ENCODE data around the gene HSD11B2.

HSD11B2 gene

DNA sequence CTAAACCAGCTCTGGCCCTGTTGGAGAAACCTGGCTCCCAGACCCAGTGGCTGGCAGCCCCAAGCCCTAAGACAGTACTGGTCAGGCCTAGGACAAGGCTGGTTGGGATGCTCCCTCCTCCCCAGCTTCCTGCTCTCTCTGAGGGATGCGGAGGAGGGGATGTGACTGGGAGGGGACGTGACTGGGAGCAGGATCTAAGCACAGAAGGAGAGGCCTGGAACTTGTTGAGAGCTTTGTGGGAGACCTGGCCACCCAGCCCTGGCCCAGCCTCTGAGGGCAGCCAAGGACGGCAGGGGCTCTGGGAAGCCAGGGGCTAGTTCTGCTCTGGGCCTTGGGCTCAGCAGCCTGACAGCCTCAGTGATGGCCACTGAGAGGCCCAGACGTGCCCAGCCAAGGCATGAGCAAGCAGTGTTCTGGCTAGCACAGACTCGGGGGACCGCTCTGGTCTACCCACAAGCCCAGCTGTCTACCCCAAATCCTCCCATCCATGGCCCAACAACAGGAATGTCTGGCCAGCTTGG is 27.3 kb downstream of the HSD11B2 start:
- no peak for TF ChIP-seq REPIN1 (tag by site-specific recombination; IDR thresholded peaks at IDR 0.05; ENCODE audit: low read depth)
- TF ChIP-seq ZNF221 (tag by site-specific recombination; IDR thresholded peaks at IDR 0.05; ENCODE audit: borderline replicate concordance), result no peak
- no peak for TF ChIP-seq KLF7 (tag by site-specific recombination; IDR thresholded peaks at IDR 0.05; ENCODE audit: borderline replicate concordance)
- TF ChIP-seq, protein P1, sequence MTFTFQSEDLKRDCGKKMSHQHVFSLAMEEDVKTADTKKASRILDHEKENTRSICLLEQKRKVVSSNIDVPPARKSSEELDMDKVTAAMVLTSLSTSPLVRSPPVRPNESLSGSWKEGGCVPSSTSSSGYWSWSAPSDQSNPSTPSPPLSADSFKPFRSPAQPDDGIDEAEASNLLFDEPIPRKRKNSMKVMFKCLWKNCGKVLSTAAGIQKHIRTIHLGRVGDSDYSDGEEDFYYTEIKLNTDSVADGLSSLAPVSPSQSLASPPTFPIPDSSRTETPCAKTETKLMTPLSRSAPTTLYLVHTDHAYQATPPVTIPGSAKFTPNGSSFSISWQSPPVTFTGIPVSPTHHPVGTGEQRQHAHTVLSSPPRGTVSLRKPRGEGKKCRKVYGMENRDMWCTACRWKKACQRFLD (tag by site-specific recombination; IDR thresholded peaks at IDR 0.05), result no peak
- TF ChIP-seq ZNF248 (tag by site-specific recombination; IDR thresholded peaks at IDR 0.05), result no peak
- TF ChIP-seq ZNF843 (tag by site-specific recombination; IDR thresholded peaks at IDR 0.05), result no peak
- no peak for TF ChIP-seq RBAK (tag by site-specific recombination; IDR thresholded peaks at IDR 0.05)
- no peak for TF ChIP-seq ZNF121 (tag by site-specific recombination; IDR thresholded peaks at IDR 0.05)
- no peak for TF ChIP-seq REST (tag by site-specific recombination; IDR thresholded peaks at IDR 0.05)
- no peak for TF ChIP-seq ZNF670 (tag by site-specific recombination; IDR thresholded peaks at IDR 0.05; ENCODE audit: low read depth)
- no peak for TF ChIP-seq ZNF791 (tag by site-specific recombination; IDR thresholded peaks at IDR 0.05)
- TF ChIP-seq ZNF510 (tag by site-specific recombination; IDR thresholded peaks at IDR 0.05; ENCODE audit: insufficient replicate concordance), result no peak
- TF ChIP-seq ZNF449 (tag by site-specific recombination; IDR thresholded peaks at IDR 0.05), result no peak
- no peak for TF ChIP-seq ZNF341 (tag by site-specific recombination; IDR thresholded peaks at IDR 0.05; ENCODE audit: low read depth)
- TF ChIP-seq ZNF501 (tag by site-specific recombination; IDR thresholded peaks at IDR 0.05), result no peak
- no peak for TF ChIP-seq ZNF404 (tag by site-specific recombination; IDR thresholded peaks at IDR 0.05)
- no peak for TF ChIP-seq ZNF549 (tag by site-specific recombination; IDR thresholded peaks at IDR 0.05)
- TF ChIP-seq ZBTB21 (tag by site-specific recombination; IDR thresholded peaks at IDR 0.05), result no peak
- TF ChIP-seq ZNF433 (tag by site-specific recombination; IDR thresholded peaks at IDR 0.05; ENCODE audit: low read depth), result no peak
- TF ChIP-seq ZNF366 (tag by site-specific recombination; conservative IDR thresholded peaks at IDR 0.05), result no peak
- ChIA-PET CTCF (interaction anchor here (1.4 to 1.5 kb wide), 2 partner anchors 10 to 30 kb away, joined by 4 to 9 read pairs; no protein-coding TSS in a partner anchor), POLR2A (no interaction called here)
- no peaks in the 10 kb centered on the region for H3K4me1 ChIP-seq (ENCODE audit: control insufficient read depth, insufficient read depth, low read length)
- H3K4me3 ChIP-seq (ENCODE audit: low read depth, low read length), result no peak overlapping the region
- no peak overlapping the region for H3K27ac ChIP-seq (ENCODE audit: extremely low read depth, low read depth, low read length)
- peaks cover 0 to 31% of the 10 kb centered on the region in 2 experiments; a peak in 1 of 3 replicates for H3K36me3 ChIP-seq (ENCODE audit: control insufficient read depth in 2 of 2, insufficient read depth in 1 of 2, low read length in 2 of 2)
- H3K9me3 ChIP-seq (ENCODE audit: control insufficient read depth, insufficient read depth, low read depth, low read length), result no peaks in the 10 kb centered on the region

All from HEK293 (cell line).